COLO668 (cell line): Measurements from ENCODE around the gene GRIK4.
A peak's percentile ranks its signal among the peaks of the same experiment; 100 is the strongest.

ENCODE experiments used
- DNase-seq: peaks from one replicate; lab custom pipeline; 2025; ENCODE audit not compliant: unreplicated experiment; lab: John Stamatoyannopoulos, UW

The GRIK4 gene

GRCh38 chr11:120797143-120797542, 285.6 kb downstream of the GRIK4 start:
- no peak for DNase-seq

- no peak for DNase-seq
Measured at GRCh38 chr11:120798854-120799253, 287.3 kb downstream of the GRIK4 start.

GRCh38 chr11:120800206-120800605, 288.7 kb downstream of the GRIK4 start:
- no peak for DNase-seq

- DNase-seq: peak; percentile 42
Measured at GRCh38 chr11:120801801-120802689, 290.5 kb downstream of the GRIK4 start.

GRCh38 chr11:120805960-120806555, 294.5 kb downstream of the GRIK4 start:
- DNase-seq: no peak

- DNase-seq: no peak
Measured at GRCh38 chr11:120807414-120808150, 296.0 kb downstream of the GRIK4 start.

- no peak for DNase-seq
Measured at GRCh38 chr11:120808616-120809050, 297.1 kb downstream of the GRIK4 start.

- no peak for DNase-seq
Measured at GRCh38 chr11:120810251-120810650, 298.7 kb downstream of the GRIK4 start.

GRCh38 chr11:120811199-120811598, 299.7 kb downstream of the GRIK4 start:
- DNase-seq: no peak

- DNase-seq: no peak
Measured at GRCh38 chr11:120811731-120812130, 300.2 kb downstream of the GRIK4 start.

GRCh38 chr11:120814531-120815318, 303.2 kb downstream of the GRIK4 start:
- DNase-seq: no peak

GRCh38 chr11:120815319-120816100, 304.0 kb downstream of the GRIK4 start:
- DNase-seq: no peak

GRCh38 chr11:120816176-120816575, 304.6 kb downstream of the GRIK4 start:
- DNase-seq: no peak

GRCh38 chr11:120816711-120817110, 305.2 kb downstream of the GRIK4 start:
- DNase-seq: no peak

GRCh38 chr11:120817158-120817557, 305.6 kb downstream of the GRIK4 start:
- DNase-seq: no peak

GRCh38 chr11:120818097-120818496, 306.5 kb downstream of the GRIK4 start:
- no peak for DNase-seq

GRCh38 chr11:120819003-120819402, 307.5 kb downstream of the GRIK4 start:
- DNase-seq: no peak

GRCh38 chr11:120819437-120820365, 308.2 kb downstream of the GRIK4 start:
- no peak for DNase-seq

GRCh38 chr11:120823159-120823558, 311.6 kb downstream of the GRIK4 start:
- DNase-seq: no peak
